D721Med (cell line): ENCODE data around the gene PDZRN3.
A peak's percentile ranks its signal among the peaks of the same experiment; 100 is the strongest.

Source experiments
- DNase-seq: peaks from one replicate; pipeline ENCODE4 v3.0.0; 2011; ENCODE audit warnings: low spot score; ENCODE audit not compliant: insufficient read length
- FAIRE-seq: peaks from 2 replicates; lab custom pipeline; 2011; peaks lifted over from hg19 to GRCh38; lab: Jason Lieb, UNC
- CTCF ChIP-seq: IDR thresholded peaks from 2 replicates; pipeline ENCODE4 v1.5.1; 2012; ENCODE audit warnings: mild to moderate bottlenecking, control low read depth; ENCODE audit not compliant: insufficient read depth; ENCODE audit errors: missing control alignments

Gene PDZRN3

GRCh38 chr3:73614419-73614818 lies 10.3 kb downstream of the PDZRN3 start:
- TF ChIP-seq CTCF: no peak
- DNase-seq: no peak
- no peak for FAIRE-seq

GRCh38 chr3:73611176-73611575 lies 13.6 kb downstream of the PDZRN3 start:
- TF ChIP-seq CTCF: no peak
- no peak for FAIRE-seq
- no peak for DNase-seq

- DNase-seq (no peak), FAIRE-seq (no peak)
- TF ChIP-seq CTCF: no peak
Measured at GRCh38 chr3:73610493-73610892, 14.2 kb downstream of the PDZRN3 start.

GRCh38 chr3:73609655-73610054 lies 15.1 kb downstream of the PDZRN3 start:
- FAIRE-seq: peak; percentile 11
- TF ChIP-seq CTCF: no peak
- DNase-seq: no peak

GRCh38 chr3:73609315-73609641 lies 15.5 kb downstream of the PDZRN3 start:
- no peak for TF ChIP-seq CTCF
- DNase-seq: no peak

GRCh38 chr3:73608456-73609314 lies 16.1 kb downstream of the PDZRN3 start:
- TF ChIP-seq CTCF: no peak
- no peak for FAIRE-seq

More at GRCh38 chr3:73609315-73609641, 15.5 kb downstream of the PDZRN3 start:
- FAIRE-seq: no peak

GRCh38 chr3:73605861-73606260 lies 18.9 kb downstream of the PDZRN3 start:
- FAIRE-seq (no peak), DNase-seq (no peak)
- TF ChIP-seq CTCF: no peak

More at GRCh38 chr3:73608456-73609314, 16.1 kb downstream of the PDZRN3 start:
- no peak for DNase-seq
